SJSA1 (cell line): ENCODE data around the gene CCDC92B. TPM values are rescaled to one million over a fixed set of nuclear protein-coding genes. Genes with fewer than 3 reads are reported as not detected.

ENCODE experiments used
- total RNA-seq: library from RNA; depleted of rRNA; stranded (reverse); fragments of >200 nt; shearing (Covaris generic); gene quantifications from 2 replicates; pipeline ENCODE4 v1.2.3, GENCODE V29; 2014; rRNA removed

CCDC92B gene
- total RNA-seq, 1 experiment from 2014 or later = not detected

Other genes starting within 250 kb of the CCDC92B start
- gene METTL16, start 237.8 kb downstream of the CCDC92B start, total RNA-seq = 11.5 and 17.3 TPM in 2 replicates
- gene PAFAH1B1, start 156.0 kb downstream of the CCDC92B start, total RNA-seq = 56.1 and 87.2 TPM in 2 replicates
- gene CLUH, start 37.9 kb downstream of the CCDC92B start, total RNA-seq = 18.9 and 27.3 TPM in 2 replicates
- gene RAP1GAP2, start 46.8 kb upstream of the CCDC92B start, total RNA-seq = 2.2 and 2.9 TPM in 2 replicates